Skin of body (tissue), 2 donors: ENCODE measurements around the gene MIER3. TPM values are rescaled to one million over a fixed set of nuclear protein-coding genes. Genes with fewer than 3 reads are reported as not detected.
A peak's percentile ranks its signal among the peaks of the same experiment; 100 is the strongest.

Experiments
- DNase-seq: peaks from one replicate; lab custom pipeline; 2025; lab: John Stamatoyannopoulos, UW
- total RNA-seq: library from RNA; depleted of rRNA; stranded (reverse); fragments of >200 nt; gene quantifications from one replicate; pipeline ENCODE4 v1.2.3, GENCODE V29; 2014

The MIER3 gene
- total RNA-seq, 1 donor from 2014 or later: 25.5 TPM

DNA sequence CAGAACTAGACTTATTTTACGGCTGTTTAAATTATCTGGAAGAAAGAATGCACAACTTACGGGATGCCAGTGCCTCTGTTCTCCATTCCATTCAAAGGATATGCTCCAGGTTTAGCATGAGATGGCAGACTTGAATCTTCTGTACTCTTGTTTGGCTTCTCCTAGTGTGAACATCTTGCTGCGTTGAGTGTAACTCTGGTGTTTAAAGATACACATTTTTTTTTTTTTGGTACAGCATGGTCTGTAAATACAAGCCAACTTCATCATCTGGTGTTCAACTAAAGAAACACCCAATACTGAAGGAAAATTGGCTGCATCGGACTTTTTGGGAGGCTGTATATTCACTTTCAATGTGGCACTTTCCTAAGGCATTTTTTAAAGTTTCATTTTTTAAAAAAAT is 7.4 kb upstream of the MIER3 start:
- no peak for DNase-seq

DNA sequence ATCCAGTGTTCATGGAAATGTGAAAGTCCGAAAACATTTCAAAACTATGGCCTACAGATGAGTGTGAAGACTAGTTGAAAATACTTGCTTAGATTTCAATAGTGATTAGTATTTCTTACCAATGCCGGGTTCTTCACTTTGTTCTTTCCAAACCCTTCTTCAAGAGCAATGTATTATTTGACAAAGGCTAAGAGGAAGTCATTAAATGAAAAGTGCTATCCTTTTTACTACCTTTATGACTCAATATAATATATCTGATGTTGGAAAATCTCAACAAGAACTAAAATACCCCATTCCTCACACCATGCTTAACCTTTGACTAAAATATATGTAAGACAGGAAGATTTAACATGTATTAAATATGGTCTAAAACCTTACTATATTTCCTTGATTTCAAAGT is 6.7 kb upstream of the MIER3 start:
- DNase-seq: no peak

GRCh38 chr5:56954262-56954661 is 2.3 kb upstream of the MIER3 start:
- DNase-seq: no peak

- DNase-seq: peak; percentile 39
These were observed 587 bp downstream of the MIER3 start for GRCh38 chr5:56951126-56951945.

DNA sequence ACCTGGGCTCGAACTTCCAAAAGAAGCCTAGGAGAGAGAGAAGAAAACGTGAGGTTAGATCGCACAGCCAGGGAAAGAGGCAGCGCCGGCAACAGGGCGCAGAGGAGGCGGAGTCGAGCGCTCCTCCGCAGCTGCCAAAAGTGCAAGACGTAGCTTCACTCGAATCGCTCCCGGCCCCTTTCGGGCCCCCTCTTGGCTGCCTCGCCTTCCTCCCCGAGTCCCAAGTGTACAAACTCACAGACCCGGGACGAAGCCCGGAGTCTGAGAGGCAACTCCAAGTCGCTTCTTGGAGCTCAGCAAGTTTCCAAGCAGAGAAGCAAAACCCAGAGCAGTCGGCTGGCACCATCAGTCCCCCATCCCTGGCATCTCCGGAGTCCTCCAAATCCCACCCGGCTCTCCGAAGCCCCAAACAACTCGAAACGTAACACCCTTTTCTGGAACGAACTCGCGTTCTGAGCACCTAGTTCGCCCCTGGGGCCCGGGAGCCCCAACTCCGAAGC is 1.2 kb downstream of the MIER3 start:
- DNase-seq: peak; percentile 88

DNA sequence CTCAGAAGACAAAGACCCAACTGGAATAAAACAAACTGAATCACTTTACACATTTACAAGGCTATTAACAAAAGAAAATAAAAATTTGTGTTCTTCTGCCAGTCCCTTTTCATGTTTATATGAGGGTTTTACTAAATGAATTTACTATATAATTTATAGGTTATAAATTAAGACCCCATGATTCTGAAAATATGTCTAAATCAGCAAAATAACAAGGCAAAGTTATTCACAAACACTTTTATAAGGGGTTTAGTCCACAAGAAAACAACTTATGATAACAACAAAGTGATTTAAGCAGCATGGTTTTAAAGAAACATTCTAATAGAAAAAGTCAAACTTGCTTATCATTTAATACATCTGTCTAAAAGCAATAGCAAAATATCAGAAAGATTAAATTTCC is 4.9 kb downstream of the MIER3 start:
- no peak for DNase-seq

DNA sequence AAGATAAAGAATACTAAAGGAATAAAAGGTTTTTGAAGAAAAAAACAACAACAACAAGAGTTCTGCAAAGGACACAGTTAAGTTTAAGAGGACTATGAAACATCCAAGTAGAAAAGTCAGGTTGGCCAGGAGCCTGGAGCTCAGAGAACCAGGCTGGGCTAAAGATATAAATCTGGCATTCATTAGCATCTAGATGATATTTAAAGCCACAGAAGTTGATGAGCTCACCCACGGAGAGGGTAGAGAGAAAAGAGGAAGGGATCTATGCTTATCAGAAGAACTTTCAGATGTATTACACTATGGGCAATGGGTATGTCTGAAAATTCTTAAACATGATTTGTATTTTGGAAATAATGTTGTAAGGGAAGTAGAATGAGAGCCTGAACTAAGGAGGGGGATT is 9.9 kb downstream of the MIER3 start:
- peak; percentile 27 for DNase-seq

GRCh38 chr5:56938858-56939257 is 13.1 kb downstream of the MIER3 start:
- DNase-seq: no peak

- DNase-seq: no peak
These were observed 17.6 kb downstream of the MIER3 start for GRCh38 chr5:56934325-56934724.

DNA sequence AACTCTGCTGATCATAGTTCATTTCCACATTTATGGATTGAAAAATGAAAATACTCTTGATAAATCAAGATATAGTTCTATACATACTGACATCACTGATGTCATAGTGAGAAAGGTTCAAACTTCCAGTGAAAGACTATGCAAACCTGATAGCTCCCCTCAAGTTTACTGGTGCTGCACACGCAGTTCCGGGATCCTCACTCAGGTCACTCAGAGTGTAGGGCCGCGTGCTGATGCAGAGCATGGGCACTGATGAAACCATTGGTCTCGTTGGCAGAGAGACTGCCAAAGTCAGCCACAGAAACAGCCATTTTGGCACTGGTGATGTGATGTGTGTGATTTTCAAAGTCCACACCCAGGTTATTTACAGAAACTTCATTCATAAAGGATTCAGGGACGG is 29.0 kb downstream of the MIER3 start:
- DNase-seq: no peak

GRCh38 chr5:56919942-56920662 is 31.8 kb downstream of the MIER3 start:
- DNase-seq: no peak

GRCh38 chr5:56918054-56918453 is 33.9 kb downstream of the MIER3 start:
- DNase-seq: no peak

- no peak for DNase-seq
These were observed 34.4 kb downstream of the MIER3 start for GRCh38 chr5:56917534-56917933.

GRCh38 chr5:56914678-56915077 is 37.2 kb downstream of the MIER3 start:
- no peak for DNase-seq

DNA sequence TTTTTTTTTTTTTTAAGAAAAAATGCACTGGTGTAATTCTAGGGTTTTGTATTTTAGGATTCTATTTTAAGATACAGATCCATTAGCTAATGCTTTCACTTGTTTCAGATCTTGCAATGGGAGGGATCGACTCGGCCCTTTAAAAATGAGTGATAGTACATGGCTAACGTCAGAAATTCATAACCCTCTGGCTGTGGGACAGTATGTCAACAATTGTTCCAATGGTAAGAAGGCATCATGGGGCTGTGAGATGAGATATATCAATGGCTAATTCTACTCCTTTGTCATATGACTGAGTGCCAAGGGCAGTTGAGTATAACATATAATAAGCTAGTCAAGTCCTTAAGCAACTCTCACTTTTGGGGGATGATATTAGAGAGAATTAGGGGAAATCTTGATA is 38.2 kb downstream of the MIER3 start:
- no peak for DNase-seq

- peak; percentile 87 for DNase-seq
These were observed 41.5 kb downstream of the MIER3 start for GRCh38 chr5:56910210-56910965.

- DNase-seq: peak; percentile 96
These were observed 42.4 kb downstream of the MIER3 start, which contains the start of gene SETD9 for GRCh38 chr5:56909294-56910209. Gene SETD9, plus strand, starts transcription at chr5:56909596. Its CDS starts 50 bp downstream, at chr5:56909646.

DNA sequence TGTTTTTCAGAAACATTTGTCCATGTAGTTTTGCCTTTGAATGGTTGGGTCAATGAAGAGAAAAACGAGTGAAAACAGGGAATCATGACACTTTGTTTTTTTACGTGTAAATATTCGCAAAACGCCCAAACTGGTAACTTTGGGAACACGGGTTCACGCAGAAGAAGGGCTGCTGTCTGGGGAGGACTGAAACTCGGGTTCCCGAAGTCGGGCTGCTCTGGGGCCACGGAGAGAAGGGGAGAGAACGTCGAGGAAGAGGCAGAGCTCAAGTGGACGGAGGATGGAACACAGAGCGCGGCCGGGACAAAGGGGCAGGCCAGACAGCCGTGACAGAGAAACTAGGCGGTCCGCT is 43.0 kb downstream of the MIER3 start:
- peak; percentile 65 for DNase-seq

DNA sequence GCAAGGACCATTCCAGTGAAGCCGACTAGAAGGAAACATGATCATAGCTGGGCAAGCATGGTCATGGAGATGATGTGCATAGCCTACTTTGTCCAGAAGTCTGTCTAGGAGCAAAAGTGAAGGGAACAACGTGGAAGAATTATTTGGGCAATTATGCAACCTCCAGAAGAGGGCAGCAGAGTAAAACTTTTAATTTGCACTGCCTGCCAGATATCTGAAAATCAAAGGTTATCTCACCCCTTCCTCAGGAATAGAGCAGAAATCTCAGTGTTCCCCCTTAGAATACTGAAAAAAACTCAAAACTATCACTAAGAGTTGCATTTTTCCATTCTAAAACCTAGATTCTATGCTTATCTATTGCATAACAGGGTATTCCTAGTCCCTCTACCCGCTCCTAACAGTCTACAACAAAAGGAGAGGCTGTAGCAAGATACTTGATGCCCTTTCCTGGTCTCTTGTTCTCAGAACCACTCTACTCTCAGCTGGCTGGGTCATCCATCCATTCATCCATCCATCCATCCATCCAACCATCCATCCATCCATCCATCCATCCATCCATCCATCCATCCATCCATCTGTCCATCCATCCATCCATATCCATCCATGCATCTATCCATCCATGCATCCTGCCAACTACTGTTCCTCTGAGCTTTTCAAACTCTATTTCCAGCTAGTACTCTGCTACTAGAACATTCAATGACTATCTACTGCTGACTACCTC is 50.9 kb downstream of the MIER3 start:
- peak; percentile 15 for DNase-seq

- no peak for DNase-seq
These were observed 51.5 kb downstream of the MIER3 start for GRCh38 chr5:56900395-56900794.
